GM21360 (cell line): ENCODE data around the gene OR5H14.
"Not testable (repeated sequence)": the region's sequence is repeated elsewhere in the genome, so short reads cannot be mapped to it uniquely, and the experiment has no call there.

Experiments
- ATAC-seq: cut with Tn5 transposase; IDR thresholded peaks from one replicate; pipeline ENCODE4 v1.9.1; 2021; ENCODE audit warnings: mild to moderate bottlenecking, moderate library complexity; ENCODE audit not compliant: unreplicated experiment

Gene OR5H14

GRCh38 chr3:98147179-98147578, at the start of gene OR5H14:
TSS of gene OR5H14 (plus strand) at chr3:98147479. CDS start at chr3:98149386, 1,907 bp downstream.
- no peak for ATAC-seq

DNA sequence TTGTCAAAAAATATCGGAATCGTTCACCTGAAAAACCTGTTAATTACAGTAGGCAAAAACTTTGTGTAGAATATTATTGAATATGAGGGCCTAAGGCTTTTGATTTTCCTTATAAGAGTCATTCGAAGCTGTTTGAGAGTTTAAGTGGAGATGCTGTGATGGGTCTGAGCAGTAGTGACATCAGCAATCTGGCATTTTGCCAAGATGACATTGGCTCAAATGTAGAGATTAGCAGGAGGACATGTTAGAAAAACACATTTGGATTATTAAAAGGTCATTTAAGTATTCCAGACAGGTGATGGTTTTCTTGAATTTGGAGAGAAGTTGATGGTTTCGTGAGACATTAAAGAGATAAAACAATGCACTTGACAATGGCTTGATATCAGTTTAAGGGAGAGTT, 47.4 kb upstream of the OR5H14 start:
- no peak for ATAC-seq

DNA sequence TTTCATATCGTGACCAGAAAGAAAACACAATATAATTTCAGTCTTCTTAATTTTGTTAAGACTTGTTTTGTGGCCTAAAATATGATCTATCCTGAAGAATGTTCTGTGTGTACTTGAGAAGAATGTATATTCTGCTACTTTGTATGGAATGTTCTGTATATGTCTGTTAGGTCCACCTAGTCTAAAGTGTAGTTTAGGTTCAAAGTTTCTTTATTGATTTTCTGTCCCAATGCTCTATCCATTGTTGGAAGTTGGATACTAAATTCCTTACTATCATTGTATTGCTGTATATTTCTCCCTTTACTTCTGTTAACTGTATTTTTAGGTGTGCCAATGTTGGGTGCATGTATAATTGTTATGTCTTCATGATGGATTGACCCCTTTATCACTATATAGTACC, 39.1 kb upstream of the OR5H14 start:
- ATAC-seq, result no peak

DNA sequence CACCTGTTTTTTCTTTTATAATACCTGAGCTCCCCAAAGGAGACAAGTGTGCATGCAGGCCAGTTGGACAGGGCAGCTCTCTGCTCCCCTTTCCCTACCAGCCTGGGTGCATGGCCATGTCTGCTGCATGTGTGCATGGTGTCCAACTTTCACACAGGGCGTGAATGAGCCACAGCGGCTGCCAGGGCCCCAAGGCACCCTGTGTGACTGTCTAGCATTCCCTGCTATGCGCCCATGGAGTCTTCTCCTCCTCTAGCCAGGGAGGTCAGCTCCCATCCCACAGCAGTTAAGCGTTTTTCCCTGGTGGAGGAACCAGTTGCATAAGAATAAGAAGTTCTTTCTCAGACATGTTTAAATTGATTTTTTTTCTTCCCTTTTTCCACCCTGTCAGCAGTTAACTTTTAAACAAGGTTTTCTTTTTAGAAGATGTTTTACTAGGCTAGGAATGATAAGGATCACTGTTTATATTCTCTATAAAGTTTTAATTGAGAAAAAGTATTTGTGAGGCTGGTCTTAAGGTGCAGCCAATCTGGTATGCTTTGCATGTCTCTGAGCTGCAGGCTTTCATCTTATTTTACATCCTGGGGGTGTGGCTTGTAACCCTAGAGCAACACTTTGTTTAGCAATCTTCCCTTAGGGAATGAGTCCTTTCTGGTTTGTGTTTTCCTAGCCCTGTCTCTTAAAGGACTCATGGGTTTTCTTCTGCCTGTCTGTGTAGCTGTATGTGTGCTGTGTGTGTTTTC, 37.3 kb upstream of the OR5H14 start:
- no peak for ATAC-seq

DNA sequence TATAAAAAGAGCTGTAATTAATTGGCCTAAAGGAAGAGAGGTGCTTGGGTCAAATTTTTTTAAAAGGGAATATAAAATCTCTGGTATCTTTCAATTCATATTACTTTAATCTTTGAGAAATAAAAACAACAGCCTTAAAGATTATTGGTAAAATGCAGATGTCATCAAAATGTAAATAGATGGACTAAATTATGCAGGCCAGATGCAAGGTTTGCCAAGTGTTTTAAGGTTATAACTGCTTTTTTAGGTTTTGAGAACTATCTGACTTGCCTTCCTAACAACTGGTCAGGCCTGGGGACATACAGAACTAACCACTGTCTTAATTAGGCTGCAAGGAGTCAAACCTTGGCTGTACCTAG, 36.8 kb upstream of the OR5H14 start:
- ATAC-seq, result no peak

DNA sequence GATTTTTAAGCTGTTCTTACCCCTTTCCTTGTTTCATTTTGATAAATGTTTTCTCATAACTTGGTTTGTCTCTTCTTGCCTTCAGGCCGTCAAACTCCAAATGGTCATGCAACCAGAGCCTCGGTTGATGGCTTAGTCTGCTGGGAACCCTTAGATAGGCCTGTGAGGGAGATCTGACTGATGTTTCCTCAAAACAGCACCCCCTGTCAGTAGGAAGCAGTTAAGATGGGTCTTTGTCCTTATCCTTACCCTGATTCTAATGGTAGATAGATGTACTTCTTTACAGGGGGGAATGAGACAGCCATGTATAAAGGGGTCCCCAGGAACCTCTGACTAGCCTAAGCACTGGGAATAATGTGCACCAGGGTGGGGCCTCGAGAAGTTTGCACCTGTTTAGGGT, 33.0 kb upstream of the OR5H14 start:
- ATAC-seq, result no peak

DNA sequence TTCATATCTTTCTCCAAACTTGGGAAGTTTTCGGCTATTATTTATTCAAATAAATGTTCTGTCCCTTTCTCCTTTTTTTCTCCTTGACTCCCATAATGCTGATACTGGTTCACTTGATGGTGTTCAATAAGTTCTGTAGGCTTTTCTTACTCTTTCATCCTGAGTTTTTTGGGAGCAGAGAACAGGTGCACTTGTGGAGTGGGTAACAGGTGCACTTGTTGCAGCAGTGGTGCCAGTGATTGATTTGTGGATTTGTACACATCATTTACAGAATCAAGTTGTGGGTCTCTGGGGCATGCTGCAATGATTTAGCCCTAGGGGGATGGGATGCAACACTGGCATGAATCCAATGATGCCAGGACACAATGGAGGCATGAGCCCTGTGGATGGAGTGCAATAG, 31.6 kb upstream of the OR5H14 start:
- ATAC-seq, result no peak

DNA sequence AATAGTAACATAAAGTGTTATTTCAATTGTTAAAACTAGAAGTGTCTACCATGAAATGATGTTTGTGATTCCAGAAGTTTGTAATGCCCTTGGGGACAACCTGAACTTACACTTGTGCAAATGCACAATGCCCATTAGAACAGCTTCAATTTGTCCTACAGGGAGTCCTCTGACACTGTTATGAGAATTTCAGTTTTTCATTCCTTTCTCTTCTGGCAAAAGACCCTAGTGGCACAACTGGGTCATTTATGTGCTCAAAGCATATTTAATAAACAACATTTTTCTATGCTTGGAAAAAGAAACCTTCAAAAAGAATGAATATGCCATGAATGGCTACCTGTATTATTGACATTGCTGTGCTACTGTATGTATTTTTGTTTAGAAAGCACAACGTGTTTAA, 16.9 kb upstream of the OR5H14 start, which contains the start of gene OR5H1:
TSS of gene OR5H1 (plus strand) at position 301 of the 400 bp plus-strand sequence. CDS start 1,977 bp downstream, outside the sequence.
- no peak for ATAC-seq

DNA sequence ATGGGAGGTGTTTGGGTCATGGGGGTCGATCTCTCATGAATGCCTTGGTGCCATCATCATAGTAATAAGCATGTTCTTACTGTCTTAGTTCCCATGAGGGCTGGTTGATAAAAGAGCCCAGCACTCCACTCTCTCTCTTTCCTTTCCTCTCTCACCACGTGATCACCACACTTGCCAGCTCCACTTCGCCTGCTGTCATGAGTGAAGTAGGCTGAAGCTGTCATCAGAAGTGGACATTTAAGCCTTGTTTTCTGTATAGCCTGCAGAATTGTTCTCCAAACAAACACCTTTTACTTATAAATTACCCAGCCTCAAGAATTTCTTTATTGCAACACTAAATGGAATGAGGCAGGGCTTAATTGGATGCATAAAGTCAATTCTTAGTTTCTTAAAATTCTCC, 10.6 kb upstream of the OR5H14 start:
- no peak for ATAC-seq

GRCh38 chr3:98137826-98138557, 9.3 kb upstream of the OR5H14 start:
- ATAC-seq, result not testable (repeated sequence)

GRCh38 chr3:98140531-98140930, 6.7 kb upstream of the OR5H14 start:
- no peak for ATAC-seq

- ATAC-seq, result no peak
These were observed 1.5 kb downstream of the OR5H14 start for GRCh38 chr3:98148751-98149150.

DNA sequence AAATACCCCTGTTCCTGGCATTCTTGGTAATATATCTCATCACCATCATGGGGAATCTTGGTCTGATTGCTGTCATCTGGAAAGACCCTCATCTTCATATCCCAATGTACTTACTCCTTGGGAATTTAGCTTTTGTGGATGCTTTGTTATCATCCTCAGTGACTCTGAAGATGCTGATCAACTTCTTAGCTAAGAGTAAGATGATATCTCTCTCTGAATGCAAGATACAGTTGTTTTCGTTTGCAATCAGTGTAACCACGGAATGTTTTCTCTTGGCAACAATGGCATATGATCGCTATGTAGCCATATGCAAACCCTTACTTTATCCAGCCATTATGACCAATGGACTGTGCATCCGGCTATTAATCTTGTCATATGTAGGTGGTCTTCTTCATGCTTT, 2.2 kb downstream of the OR5H14 start:
- ATAC-seq, result not testable (repeated sequence)

- no peak for ATAC-seq
These were observed 4.0 kb downstream of the OR5H14 start for GRCh38 chr3:98151241-98151640.

DNA sequence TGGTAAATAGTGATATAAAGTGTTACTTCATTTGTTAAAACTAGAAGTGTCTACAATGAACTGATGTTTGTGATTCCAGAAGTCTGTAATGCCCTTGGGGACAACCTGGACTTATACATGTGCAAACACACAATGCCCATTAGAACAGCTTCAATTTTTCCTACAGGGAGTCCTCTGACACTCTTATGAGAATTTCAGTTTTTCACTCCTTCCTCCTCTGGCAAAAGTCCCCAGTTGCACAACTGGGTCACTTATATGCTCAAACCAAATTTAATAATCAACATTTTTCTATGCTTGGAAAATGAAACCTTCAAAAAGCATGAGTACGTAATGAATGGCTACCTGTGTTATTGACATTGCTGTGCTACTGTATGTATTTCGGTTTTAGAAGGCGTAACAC, 19.1 kb downstream of the OR5H14 start, which contains the start of gene OR5H15:
TSS of gene OR5H15 (plus strand) at position 301 of the 400 bp plus-strand sequence. CDS start 2,004 bp downstream, outside the sequence.
- ATAC-seq, result no peak

DNA sequence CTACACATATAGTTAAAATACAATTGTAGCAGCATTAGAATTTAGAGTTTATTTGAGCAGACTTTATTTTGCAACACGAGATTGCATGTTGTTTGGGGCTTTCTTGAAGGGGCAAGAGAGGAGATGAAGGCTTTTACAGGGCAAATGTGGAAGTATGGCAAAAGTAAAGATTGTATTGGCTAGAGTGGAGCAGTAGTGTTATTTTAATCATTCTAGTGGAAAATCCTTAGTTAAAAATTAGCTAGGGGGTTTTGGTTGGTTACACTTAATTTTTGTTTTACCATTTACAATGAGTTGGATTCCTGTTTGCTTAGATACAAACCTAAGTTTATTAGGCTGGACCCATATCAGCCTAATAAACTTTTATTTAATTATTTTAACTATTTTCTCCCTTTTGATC, 23.8 kb downstream of the OR5H14 start:
- no peak for ATAC-seq

DNA sequence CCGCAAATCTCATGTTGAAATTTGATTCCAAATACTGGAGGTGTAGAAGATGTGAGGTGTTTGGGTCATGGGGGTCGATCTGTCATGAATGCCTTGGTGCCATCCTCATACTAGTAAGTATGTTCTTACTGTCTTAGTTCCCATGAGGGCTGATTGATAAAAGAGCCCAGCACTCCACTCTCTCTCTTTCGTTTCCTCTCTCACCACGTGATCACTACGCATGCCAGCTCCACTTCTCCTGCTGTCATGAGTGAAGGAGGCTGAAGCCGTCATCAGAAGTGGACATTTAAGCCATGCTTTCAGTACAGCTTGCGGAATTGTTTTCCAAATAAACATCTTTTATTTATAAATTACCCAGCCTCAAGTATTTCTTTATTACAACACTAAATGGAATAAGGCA, 25.3 kb downstream of the OR5H14 start:
- no peak for ATAC-seq

DNA sequence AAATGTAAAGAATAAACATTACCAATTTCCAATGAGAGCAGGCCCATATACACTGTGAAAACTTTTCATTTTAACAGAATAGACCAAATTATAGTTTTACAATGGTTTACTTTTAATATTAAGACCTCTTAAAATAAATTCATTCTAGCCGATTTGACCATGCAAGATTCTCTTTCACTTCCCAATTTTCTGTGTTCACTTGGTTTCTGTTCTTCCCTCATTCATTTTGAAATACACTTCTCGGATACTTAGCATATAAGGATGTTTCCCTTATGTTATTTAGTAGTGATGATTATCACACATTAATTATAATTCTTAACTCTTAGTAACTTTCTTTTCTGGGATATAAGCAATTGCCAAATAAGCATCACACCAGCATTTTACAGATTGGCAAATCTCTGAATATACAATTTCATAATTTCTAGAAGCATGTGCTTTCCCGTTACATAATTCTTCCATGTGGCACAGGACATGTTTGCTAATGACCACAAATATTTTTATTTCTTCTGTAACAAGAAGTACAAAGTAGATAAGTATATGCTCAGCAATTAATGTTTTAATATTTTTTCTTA, 33.1 kb downstream of the OR5H14 start:
- ATAC-seq, result no peak

GRCh38 chr3:98182196-98182595, 34.9 kb downstream of the OR5H14 start:
- ATAC-seq, result no peak

- no peak for ATAC-seq
These were observed 37.9 kb downstream of the OR5H14 start for GRCh38 chr3:98185180-98185579.

GRCh38 chr3:98188545-98188944, 41.3 kb downstream of the OR5H14 start:
- ATAC-seq, result peak; percentile 51

- ATAC-seq, result not testable (repeated sequence)
These were observed 43.6 kb downstream of the OR5H14 start for GRCh38 chr3:98190911-98191310.
